Measurements from ENCODE around the gene C16orf95. TPM values are rescaled to one million over a fixed set of nuclear protein-coding genes. Genes with fewer than 3 reads are reported as not detected.

Gene C16orf95
- total RNA-seq, 1 experiment from 2014 or later: 4.4 TPM

DNA sequence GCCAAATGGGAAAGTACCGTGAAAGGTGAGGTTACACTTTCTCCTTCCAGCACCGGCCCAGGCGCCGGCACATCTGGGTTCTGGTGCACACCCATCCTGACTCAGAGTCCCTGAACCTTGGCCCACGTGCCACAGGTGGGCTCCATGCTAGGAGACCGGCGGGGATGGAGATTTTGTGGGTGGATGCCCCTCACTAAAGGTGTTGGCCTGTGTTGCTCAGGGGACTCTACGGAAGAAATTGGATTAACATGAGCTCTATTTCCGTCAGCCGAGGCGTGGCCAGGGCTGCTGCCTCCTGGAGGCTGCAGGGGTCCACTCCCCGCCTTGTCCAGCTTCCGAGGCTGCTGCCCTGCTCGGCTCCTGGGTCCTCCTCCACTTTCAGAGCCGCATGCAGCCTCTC, 35.6 kb upstream of the C16orf95 start:
- no peaks in the 10 kb centered on the region for H3K27me3 ChIP-seq (ENCODE audit: control insufficient read depth, insufficient read depth, low read length)
- peak; percentile 65 for DNase-seq
- no peak overlapping the region for H3K4me3 ChIP-seq (ENCODE audit: insufficient read depth, low read depth, low read length)
- H3K36me3 ChIP-seq (replicated peaks; ENCODE audit: control insufficient read depth, insufficient read depth, low read length): peaks cover 3% of the 10 kb centered on the region

DNA sequence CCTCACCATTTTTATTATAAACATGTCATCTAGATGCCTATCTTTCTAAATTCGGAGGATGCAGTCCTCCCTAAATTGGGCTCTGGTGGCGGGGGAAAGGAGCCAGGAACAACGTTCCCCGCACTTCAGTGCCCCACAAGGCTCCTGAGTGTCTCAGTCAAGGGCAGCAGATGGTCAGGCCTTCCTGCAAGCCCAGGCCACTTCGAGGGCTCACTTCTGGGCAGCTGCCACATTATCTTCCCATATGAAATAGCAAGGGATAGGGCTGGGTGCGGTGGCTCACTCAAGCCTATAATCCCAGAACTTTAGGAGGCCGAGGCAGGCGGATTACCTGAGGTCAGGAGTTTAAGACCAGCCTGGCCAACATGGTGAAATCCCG, 34.1 kb upstream of the C16orf95 start:
- DNase-seq: no peak
- Histone ChIP-seq H3K36me3 (replicated peaks; ENCODE audit: control insufficient read depth, insufficient read depth, low read length) (no peaks in the 10 kb centered on the region), H3K27me3 (ENCODE audit: control insufficient read depth, insufficient read depth, low read length) (no peaks in the 10 kb centered on the region), H3K4me3 (ENCODE audit: insufficient read depth, low read depth, low read length) (no peak overlapping the region)

DNA sequence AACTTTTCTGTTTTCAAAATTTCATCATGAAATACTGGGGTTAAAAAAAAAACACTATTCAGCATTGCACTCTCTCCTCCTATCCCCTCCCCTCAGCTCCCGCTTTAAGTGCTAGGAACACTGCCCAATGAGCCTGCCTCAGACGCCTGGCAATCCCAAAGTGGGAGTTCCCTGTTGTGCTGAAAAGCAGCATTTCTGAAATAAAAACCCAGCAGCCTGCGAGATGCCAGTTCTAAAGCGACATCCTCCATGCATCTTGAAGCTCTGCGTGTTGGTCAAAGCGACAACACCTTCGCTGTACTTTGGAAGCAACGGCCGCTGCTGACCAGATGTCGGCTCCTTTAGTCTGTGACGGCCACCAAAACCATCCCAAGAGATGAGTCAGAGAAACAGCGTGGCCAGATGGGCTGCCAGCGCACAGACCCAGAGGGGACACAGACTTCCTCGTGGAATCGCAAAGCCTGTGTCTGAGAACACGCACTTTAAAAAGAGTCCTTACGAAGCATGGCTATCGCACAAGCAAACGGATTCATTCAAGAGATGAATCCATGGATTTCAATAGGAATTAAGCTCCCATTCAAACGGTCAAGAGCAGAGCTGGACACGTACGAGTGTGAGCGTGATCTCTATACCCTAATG, 33.6 kb upstream of the C16orf95 start:
- Histone ChIP-seq H3K4me3 (ENCODE audit: insufficient read depth, low read depth, low read length) (no peak overlapping the region), H3K36me3 (replicated peaks; ENCODE audit: control insufficient read depth, insufficient read depth, low read length) (no peaks in the 10 kb centered on the region), H3K27me3 (ENCODE audit: control insufficient read depth, insufficient read depth, low read length) (no peaks in the 10 kb centered on the region)
- DNase-seq: no peak

DNA sequence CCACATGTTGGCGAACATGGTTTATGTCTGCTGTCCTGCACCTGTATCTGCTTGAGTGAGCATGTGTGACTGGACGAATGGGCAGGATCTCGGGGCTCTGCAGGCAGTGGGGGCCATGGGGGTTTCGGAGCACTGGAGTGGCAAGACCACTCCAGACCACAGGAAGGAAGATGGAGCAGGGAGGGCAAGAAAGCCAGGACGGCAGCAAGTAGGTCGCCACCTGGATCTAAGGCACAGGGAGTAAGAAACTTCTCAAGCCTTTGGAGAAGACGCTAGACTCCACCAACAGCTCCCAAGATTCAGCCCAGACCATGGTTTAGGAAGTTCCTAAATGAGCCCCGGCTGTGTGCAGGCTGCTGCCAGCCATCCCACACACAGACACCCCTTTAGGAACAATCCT, 32.8 kb upstream of the C16orf95 start:
- H3K27me3 ChIP-seq (ENCODE audit: control insufficient read depth, insufficient read depth, low read length): no peaks in the 10 kb centered on the region
- no peaks in the 10 kb centered on the region for H3K36me3 ChIP-seq (replicated peaks; ENCODE audit: control insufficient read depth, insufficient read depth, low read length)
- DNase-seq: no peak
- no peak overlapping the region for H3K4me3 ChIP-seq (ENCODE audit: insufficient read depth, low read depth, low read length)

GRCh38 chr16:87348616-87349157, 31.5 kb upstream of the C16orf95 start:
- Histone ChIP-seq H3K27me3 (ENCODE audit: control insufficient read depth, insufficient read depth, low read length) (no peaks in the 10 kb centered on the region), H3K4me3 (ENCODE audit: insufficient read depth, low read depth, low read length) (no peak overlapping the region), H3K36me3 (replicated peaks; ENCODE audit: control insufficient read depth, insufficient read depth, low read length) (no peaks in the 10 kb centered on the region)
- no peak for DNase-seq

DNA sequence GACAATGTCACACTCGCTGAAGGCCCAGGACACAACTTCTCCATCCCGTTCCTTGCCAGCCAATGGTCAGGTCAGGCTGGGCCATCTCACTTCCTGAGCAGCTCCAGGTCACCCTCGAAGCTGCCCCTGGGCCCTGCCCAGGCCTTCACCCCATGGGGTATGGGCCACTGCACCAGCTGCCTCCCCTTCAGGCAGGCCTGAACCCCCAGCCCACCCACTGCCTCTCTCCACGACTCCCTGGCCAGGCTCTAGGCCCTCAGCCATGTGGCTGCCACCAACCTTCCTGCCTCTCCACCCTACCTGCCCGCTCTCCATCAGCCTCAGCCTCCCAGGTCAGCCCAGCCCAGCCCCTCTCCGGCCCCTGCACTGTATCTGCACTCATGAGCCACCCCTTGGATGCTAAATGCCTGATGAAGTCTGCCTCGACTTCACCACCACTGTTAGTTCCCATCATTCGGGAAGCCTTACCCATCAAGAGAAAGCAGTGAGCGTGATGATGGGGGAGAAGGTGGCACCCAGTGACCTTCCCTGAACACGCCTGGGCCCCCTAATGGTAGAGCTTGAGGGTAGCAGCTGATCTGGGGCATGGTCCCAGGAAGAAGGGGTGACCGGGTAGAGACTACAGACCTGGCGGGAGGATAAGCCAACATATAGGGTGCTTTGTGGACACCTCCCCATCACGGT, 30.9 kb upstream of the C16orf95 start:
- Histone ChIP-seq H3K27me3 (ENCODE audit: control insufficient read depth, insufficient read depth, low read length) (no peaks in the 10 kb centered on the region), H3K36me3 (replicated peaks; ENCODE audit: control insufficient read depth, insufficient read depth, low read length) (no peaks in the 10 kb centered on the region), H3K4me3 (ENCODE audit: insufficient read depth, low read depth, low read length) (no peak overlapping the region)
- peak; percentile 64 for DNase-seq

- Histone ChIP-seq H3K27me3 (ENCODE audit: control insufficient read depth, insufficient read depth, low read length) (no peaks in the 10 kb centered on the region), H3K4me3 (ENCODE audit: insufficient read depth, low read depth, low read length) (no peak overlapping the region), H3K36me3 (replicated peaks; ENCODE audit: control insufficient read depth, insufficient read depth, low read length) (peaks cover 3% of the 10 kb centered on the region)
- DNase-seq: no peak
Observed at GRCh38 chr16:87346517-87347060, 29.4 kb upstream of the C16orf95 start.

DNA sequence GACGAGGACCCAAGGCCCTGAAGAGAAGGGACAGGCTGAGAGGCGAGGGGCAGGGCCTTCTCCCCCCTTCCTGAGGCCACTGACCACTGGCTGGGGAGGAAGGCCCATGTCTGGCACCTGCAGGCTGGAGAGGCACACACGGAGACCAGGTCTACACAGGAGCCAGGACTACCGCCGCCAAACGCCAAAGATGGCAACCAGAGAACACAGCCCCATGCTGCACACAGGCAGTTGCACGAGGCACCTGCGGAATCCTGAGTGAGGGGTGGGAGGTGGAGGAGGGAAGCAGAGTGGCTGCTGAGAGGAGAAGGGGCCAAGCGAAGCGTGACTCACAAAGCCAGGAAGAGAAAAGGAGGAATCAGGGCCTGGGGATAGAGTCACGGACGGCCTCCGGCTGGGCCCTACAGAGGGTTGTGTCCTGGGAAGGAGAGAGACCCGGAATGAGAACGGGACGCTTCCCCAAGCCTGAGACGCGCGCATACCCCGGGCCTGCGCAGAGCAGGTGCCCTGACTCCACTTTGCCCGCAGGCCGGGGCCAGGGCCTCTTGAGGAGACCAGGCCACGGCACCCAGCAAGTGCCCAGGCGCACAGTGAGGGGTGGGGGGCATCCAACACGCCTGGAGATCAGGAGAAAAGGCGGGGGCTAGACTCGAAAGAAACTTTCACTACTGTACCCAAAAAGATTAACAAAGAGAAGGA, 28.7 kb upstream of the C16orf95 start:
- peak; percentile 60 for DNase-seq
- Histone ChIP-seq H3K36me3 (replicated peaks; ENCODE audit: control insufficient read depth, insufficient read depth, low read length) (peaks cover 3% of the 10 kb centered on the region), H3K4me3 (ENCODE audit: insufficient read depth, low read depth, low read length) (no peak overlapping the region), H3K27me3 (ENCODE audit: control insufficient read depth, insufficient read depth, low read length) (no peaks in the 10 kb centered on the region)

DNA sequence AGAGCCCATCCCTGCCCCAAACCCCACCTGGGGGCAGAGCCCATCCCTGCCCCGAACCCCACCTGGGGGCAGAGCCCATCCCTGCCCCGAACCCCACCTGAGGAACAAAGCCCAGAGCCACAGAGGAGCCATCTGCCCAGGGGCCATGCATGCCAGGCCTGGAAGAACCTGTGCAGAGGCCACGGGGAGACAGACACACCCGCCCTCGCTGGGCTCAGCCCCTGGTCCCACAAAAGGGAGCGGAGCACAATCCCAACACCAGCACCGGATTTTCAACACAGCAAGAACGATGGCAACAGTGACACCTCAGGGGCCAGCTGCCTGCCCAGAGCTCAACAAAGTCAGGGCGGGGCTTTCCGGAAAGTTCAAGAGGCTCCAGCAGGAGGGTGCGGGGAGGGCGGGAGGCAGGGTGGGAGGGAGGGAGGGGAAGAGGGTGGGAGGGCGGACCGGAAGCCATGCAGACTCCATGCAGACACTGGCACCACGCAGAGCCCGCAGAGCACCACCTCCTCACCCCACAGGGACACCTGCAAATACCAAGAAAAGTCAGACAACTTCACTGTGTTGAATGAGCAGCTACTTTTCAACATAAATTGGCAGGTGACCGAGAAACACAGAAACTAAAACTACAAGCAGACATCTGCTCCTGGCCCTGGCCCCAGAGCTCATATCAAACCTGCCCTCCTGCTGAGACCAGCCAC, 27.9 kb upstream of the C16orf95 start:
- Histone ChIP-seq H3K27me3 (ENCODE audit: control insufficient read depth, insufficient read depth, low read length) (no peaks in the 10 kb centered on the region), H3K36me3 (replicated peaks; ENCODE audit: control insufficient read depth, insufficient read depth, low read length) (peaks cover 3% of the 10 kb centered on the region), H3K4me3 (ENCODE audit: insufficient read depth, low read depth, low read length) (no peak overlapping the region)
- DNase-seq: peak; percentile 87

DNA sequence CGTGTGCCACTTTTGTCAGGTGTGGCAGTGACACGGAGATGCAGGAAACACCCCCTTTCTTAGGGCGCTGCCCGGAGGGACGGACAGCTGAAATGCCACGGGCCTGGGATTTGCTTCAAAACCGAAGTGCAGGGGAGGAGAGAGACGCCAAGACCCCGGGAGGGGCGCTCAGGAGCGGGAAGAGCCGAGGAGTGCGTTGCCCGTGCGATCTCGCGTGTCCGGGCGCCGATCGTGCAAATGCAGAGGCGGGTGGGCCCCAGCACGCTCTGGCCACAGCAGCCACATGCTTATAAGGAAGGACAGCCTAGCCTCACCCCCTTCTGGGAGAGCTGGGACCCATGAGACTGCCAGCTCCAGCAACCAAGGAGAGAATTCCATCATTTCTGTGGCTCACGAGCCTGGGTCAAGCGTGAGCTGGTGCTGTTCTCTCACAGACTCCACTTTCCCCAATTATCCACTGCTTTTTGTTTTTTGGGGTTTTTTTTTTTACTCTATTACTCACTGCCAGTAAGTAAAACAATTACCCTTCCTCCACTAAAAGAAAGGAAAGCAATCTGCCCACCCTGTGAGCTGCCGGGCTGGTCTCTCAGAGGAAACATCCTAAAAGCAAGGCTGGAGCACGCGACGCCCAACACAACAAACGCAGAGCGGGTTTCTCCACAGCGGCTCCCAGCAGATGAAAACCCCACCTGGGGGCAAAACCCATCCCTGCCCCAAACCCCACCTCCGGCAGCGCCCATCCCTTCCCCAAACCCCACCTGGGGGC, 27.2 kb upstream of the C16orf95 start:
- DNase-seq: peak; percentile 66
- H3K4me3 ChIP-seq (ENCODE audit: insufficient read depth, low read depth, low read length): no peak overlapping the region
- no peaks in the 10 kb centered on the region for H3K27me3 ChIP-seq (ENCODE audit: control insufficient read depth, insufficient read depth, low read length)
- peaks cover 3% of the 10 kb centered on the region for H3K36me3 ChIP-seq (replicated peaks; ENCODE audit: control insufficient read depth, insufficient read depth, low read length)

DNA sequence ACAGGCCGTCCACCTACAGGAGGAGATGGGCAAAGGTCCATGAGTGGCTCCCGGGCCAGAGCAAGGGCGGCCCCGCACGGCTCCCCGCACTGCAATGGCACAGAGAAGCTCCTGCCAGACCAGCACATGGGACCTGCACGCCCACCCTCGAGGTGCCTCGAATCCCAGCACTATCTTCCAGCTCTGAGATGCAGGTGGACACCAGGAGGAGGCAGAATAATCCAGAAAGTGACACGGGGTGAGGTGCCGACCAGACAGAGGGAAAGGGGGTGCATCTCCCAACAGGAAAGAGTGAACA, 26.5 kb upstream of the C16orf95 start:
- peak; percentile 58 for DNase-seq
- H3K27me3 ChIP-seq (ENCODE audit: control insufficient read depth, insufficient read depth, low read length): no peaks in the 10 kb centered on the region
- no peak overlapping the region for H3K4me3 ChIP-seq (ENCODE audit: insufficient read depth, low read depth, low read length)
- peaks cover 5% of the 10 kb centered on the region for H3K36me3 ChIP-seq (replicated peaks; ENCODE audit: control insufficient read depth, insufficient read depth, low read length)

- H3K4me3 ChIP-seq (ENCODE audit: insufficient read depth, low read depth, low read length): no peak overlapping the region
- H3K27me3 ChIP-seq (ENCODE audit: control insufficient read depth, insufficient read depth, low read length): no peaks in the 10 kb centered on the region
- peak; percentile 59 for DNase-seq
- peaks cover 6% of the 10 kb centered on the region for H3K36me3 ChIP-seq (replicated peaks; ENCODE audit: control insufficient read depth, insufficient read depth, low read length)
Observed at GRCh38 chr16:87342978-87343752, 26.0 kb upstream of the C16orf95 start.

GRCh38 chr16:87342504-87342903, 25.3 kb upstream of the C16orf95 start:
- Histone ChIP-seq H3K36me3 (replicated peaks; ENCODE audit: control insufficient read depth, insufficient read depth, low read length) (peaks cover 6% of the 10 kb centered on the region), H3K4me3 (ENCODE audit: insufficient read depth, low read depth, low read length) (no peak overlapping the region), H3K27me3 (ENCODE audit: control insufficient read depth, insufficient read depth, low read length) (no peaks in the 10 kb centered on the region)
- DNase-seq: no peak
